NCI-H1436 treated with DMSO at 0.1 percent for 48 hours (cell line): ENCODE data around the gene GSX1.

Experiments used
- DNase-seq: peaks from one replicate; lab custom pipeline; 2025; lab: John Stamatoyannopoulos, UW

GSX1 gene

DNA sequence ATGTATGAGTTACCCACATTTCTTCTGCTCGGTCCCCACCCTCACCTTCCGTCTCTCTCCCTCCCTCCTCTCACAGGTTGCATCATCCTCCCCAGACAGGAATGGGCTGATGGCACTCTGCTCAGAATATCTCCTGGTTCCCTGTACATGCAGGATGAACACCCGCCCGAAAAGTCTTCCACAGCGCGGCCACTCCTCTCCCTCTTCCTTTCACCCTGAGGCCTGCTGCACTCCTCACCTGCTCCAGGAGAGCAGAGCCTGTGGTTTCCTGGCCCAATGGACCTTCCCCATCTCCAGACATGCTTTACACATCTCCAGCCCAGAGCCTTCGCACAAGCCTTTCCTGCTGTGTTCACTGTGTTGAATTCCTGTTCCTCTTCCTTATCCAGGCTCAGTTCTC lies 40.9 kb downstream of the GSX1 start:
- no peak for DNase-seq

DNA sequence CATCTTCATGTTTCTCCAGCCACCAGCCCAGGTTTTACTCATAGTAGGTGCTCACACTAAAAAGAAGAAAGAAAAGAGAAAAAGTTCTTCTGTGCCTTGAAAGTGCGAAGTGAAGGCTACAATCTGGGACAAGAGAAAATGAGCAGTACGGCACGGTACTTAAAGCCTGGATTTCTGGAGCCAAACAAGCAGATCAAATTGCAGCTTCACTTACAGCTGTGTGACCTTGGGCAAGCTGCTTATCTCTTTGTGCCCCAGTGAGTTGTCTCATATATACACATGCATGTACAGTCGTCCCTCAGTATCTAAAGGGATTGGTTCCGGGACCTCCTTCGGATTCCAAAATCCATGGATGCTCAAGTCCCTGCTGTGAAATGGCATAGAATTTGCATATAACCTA lies 41.8 kb downstream of the GSX1 start:
- no peak for DNase-seq

DNA sequence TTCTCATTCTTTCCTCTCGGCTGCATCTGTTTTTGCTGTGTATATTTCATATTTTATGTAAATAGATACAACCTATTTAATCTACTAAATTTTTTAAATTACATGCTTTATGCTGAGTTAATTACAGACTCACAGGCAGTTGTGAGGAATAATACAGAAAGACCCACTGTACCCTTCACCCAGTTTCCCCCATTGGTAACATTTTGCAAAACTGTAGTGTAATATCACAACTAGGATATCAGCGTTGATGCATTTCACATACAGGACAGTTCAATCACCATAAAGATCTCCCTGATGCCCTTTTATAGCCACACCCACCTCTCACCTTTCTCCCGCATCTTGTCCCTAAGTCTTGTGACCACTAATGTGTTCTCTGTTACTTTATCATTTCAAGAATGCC lies 43.5 kb downstream of the GSX1 start:
- DNase-seq = no peak

DNA sequence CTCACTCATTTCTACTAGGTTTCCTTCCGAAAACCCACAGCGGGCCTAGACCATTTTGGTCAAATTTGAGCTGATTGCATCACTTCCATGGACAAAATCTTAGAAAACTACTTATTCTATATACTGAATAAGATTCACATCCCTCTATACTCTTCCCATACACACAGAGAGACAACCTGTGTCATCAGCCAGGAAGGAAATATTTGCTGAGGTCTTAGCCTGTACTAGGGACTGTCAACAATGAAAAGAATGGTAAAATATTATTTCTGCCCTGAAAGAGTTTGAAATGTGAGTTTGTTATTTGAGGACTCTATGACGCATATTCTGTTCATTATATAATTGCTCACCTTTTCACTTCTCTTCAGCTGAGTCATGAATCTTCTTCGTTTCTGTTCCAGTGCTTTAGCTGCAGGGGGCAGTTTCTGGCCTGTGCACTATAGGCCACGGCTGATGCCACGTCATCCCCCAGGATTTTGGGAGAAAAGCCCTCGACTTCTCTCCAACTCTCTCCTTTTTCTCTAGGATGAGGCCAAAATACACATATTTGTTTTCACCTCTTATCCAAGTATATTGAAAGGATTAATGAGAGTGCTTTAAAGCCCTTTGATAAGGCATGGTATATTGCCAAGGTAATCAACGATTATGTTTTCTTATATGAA lies 47.7 kb downstream of the GSX1 start:
- DNase-seq = no peak

GRCh38 chr13:27842571-27842970 lies 50.3 kb downstream of the GSX1 start:
- no peak for DNase-seq
